Nucleus accumbens (tissue), 56 donors: Measurements from ENCODE around the gene RIMKLB.

ENCODE experiments used
- DNase-seq, 56 donors: peaks; one replicate each; lab custom pipeline; 2025; lab: John Stamatoyannopoulos, UW

RIMKLB gene, protein sequence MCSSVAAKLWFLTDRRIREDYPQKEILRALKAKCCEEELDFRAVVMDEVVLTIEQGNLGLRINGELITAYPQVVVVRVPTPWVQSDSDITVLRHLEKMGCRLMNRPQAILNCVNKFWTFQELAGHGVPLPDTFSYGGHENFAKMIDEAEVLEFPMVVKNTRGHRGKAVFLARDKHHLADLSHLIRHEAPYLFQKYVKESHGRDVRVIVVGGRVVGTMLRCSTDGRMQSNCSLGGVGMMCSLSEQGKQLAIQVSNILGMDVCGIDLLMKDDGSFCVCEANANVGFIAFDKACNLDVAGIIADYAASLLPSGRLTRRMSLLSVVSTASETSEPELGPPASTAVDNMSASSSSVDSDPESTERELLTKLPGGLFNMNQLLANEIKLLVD

DNA sequence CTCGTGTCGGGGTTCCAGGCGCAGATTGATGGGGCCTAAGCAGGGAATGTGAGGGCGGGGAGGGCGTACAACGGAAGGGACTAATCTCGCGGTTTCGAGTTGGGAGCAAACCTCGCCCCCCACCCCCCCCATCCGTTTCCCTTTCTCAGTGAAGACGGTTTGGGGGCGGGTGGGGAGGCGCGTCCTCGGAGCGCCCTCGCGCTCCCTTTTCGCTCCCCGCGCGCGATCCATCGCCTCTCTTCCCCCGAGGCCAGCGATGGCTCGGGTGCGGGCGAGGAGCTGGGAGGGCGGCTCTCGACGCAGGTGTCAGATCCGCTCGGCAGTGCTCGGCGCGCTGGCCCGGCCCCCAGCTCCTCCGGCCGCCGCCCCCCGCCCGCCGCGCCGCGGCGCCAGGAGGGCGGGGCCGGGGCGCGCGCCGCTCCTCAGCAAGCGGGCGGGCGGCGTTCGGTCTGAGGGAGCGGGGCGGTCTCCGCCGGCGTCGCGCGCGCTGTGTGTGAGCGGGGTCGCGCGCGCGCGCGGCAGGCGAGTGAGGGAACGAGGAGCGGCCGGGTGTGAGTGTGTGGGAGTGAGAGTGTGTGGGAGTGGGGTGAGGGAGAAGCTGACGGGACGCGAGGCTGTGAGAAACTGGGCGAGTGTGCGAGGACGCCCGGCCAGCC, at the start of gene RIMKLB:
RIMKLB (plus strand) TSS at position 516 of the 656 bp plus-strand sequence. CDS start 15,876 bp downstream, outside the sequence.
- peak in 54 of 56 donors; percentile 26 to 87 (median 70) for DNase-seq

DNA sequence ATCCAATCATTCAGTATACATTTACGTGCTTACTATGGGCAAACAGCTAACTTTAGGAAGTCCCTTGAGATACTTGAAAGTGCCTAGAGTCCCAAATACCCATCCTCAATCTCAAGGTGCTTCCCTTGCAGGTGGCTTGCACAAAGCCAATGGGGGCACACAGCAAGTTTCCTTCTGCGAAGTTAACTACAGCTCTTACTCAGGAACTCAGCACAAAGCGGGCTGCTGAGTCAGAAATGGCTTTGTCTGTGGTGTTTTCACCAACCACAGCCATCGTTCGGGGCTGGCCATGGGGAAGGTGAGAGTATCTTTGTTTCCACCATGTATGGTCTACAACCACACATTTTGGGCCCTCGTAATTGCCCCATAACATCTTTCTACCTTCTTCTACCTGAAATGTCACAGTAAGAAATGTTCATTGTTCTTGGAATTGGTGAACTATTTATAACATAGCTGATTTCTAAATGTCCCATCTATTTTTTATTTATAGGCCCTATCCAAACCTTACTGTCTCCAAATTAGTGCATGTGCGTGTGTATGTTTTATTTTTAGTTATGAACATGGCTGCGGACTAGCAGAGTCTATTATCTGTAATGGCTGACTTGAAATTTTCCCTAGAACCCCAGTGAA, 49.1 kb upstream of the RIMKLB start:
- DNase-seq, result no peak

DNA sequence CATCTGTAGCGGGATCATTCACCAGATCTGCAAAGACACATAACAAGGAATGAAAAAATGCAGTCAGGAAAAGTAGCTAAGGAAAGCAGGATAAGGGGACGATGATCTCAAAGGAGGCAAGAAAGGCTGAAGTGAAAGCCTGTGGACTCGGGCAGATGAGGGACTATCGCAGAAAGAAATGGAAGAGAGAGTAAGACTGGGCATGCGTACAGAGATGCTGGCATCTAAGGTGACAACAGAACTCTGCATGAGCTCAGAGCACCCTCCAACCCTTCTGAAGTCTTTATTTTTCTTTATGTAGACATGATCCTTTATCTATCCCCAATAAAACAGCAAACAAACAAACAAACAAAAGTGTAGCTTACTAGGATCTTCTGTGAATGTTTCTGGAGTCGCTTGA, 42.4 kb upstream of the RIMKLB start:
- no peak for DNase-seq

DNA sequence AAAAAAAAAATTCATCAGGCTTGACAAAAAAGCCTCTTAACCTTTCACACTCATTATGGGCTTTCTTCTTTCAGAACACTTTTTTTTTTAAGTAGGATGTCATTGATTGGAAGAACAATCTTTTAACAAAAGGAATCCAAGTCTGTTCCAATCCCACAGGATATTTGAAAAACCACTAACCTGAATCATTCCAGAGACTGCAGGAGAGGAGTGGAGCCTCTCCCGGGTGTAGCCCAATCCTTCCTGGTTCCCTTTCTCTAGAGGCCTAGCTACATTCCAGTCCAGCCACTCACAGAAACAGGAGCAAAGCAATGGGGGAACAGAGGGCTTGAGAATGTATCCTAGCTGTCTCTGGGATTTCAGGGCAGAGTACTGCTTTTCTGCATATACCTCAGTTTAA, 39.4 kb upstream of the RIMKLB start:
- no peak for DNase-seq

DNA sequence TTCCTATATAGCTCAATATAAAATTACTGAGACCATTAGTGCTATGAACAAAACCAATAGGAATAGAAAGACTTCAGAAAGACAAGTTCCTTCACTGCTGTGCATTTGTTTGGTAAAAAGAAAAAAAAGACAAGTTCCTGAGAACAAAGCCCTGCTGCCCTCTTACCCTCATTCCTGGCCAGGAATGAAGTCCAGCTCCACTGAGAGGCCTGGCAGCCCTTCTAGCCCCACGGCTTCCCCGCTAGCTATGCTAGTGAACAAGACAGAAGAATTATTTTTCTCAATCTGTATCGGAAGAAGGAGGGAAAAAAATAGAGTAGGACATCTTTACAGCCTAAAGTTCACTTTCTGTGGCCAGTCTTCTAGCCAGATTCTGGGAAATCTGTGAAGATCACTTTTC, 36.8 kb upstream of the RIMKLB start:
- peak in 12 of 56 donors; percentile 4 to 52 (median 19) for DNase-seq

DNA sequence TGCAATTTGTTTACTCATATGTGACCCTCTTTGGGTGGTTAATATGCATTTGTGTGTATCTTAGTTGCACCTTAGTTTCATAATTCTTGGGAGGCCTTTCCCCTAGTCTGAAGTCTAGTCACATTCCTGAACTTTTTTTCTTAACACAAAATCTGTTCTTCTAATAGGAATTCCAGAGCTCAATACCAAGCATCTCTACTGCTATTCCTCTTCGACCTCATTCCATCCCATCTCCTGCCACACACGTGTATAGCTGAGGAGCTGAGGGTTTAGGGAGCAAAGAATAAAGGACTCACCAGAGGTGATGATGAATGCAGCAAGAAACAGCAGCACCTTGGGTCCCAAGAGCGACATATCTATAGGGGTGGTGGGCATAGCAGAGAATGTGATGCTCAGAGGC, 36.0 kb upstream of the RIMKLB start:
- DNase-seq, result no peak

DNA sequence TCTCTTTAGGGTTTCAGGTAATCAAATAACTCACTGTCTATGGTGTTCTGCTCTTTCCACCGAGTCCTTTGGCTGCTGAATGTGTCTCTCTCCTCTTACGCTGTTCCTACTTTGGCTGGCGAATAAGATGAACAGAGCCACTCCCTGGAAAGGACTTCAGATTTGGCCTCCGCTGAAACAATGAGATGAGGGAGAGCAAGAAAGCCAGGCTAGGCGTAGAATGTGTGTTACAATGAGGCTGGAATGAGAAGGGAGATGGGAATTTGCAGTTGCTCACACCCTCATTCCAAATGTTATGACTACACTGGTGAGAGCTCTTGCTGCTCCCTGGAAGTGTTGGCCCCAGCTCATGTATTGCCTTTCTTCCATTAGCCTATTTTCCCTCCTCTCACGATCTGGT, 35.2 kb upstream of the RIMKLB start, which contains the start of gene MFAP5:
MFAP5 (minus strand) TSS at position 234 of the 400 bp plus-strand sequence. CDS start 722 bp downstream, outside the sequence.
- no peak for DNase-seq

DNA sequence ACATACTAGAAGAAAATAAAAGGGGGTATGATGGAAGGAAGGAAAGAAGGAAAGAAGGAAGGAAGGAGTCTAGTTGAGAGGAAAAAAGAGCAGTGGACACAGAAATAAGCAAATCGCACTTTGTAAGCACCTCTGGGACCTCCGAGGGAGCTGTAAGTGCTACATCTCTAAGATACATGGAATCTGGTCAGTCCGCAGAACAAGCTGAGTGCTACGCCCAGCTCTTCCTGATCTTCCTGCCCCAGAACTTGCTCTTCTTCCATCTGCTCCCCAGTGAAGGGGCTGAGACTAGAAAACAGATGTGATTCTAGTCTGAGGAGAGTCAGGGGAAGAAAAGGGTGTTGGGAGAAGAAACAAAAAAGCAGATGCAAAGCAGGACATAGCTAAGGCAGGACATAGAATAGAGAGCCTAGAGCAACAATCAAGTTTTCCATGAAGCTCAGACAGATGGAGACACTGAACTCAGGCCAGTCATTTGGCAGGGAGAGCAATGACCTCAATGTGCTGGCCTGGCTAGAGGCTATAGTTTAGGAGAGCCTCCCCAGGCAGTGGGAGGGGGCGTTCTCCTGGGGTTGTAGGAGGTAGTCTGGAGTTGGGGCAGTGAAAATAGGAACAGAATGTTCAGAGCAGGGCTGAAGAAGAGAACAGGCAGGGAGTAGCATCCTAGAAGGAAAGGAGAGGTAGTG, 33.4 kb upstream of the RIMKLB start:
- no peak for DNase-seq

DNA sequence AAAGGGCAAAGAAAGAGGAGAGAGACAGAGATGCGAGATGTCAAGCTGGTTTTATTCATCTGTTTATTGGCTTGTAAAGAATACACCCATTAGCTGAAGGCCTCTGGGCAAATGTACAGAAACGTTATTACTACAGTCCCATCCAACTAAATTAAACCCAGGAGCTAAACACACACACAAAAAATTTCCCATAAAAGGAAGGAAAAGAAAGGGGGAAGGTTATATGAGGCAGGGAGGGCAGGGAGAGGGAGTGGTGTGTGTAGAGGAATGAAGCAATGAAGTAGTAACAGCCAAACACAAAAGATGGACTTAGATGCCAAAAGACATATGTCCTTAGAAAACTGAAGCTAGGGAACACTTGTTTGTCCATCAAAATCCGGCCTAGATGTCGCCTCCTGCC, 32.0 kb upstream of the RIMKLB start:
- DNase-seq, result no peak

DNA sequence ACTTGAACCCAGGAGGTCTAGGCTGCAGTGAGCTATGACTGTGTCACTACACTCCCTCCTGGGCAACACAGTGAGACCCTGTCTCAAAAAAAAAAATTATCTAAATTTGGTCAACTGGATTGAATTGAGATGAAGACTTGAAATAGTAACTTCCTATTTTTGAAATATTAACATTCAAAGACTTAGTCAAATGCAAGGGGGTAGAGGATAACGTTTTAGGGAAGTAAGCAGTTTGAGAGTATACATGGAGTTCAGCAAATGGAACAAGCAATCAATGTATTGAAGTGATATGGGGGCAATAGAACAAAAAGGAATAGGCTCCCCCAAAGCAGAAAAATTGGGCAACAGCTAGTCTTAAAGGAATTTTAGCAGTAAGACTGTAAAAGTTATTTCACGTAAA, 30.5 kb upstream of the RIMKLB start:
- DNase-seq, result no peak

DNA sequence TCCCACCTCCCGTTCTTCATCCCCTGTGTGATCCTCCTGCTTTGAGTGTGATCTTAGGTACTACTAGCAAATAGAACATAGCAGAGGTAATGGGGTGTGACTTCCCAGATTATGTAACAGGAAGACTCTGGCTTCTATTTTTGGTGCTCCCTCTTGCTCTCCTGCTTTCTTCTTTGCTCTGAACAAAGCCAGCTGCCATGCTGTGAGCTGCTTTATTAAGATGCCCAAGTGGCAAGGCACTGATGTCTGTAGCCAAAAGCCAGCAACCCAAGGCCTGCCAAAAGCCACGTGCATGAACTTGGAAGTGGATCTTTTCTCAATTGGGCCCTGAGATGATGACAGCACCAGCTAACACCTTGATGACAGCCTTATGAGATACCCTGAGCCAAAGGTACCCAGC, 29.4 kb upstream of the RIMKLB start:
- DNase-seq, result peak in 29 of 56 donors; percentile 3 to 65 (median 26)

DNA sequence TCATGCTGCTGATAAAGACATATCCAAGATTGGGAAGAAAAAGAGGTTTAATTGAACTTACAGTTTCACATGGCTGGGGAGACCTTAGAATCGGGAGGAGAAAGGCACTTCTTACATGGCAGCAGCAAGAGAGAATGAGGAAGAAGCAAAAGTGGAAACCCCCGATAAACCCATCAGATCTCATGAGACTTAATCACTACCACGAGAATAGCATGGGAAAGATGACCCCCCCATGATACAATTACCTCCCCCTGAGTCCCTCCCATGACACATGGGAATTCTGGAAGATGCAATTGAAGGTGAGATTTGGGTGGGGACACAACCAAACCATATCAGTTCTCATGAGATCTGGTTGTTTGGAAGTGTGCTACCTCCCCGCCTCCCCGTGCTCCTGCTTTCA, 25.4 kb upstream of the RIMKLB start:
- no peak for DNase-seq

DNA sequence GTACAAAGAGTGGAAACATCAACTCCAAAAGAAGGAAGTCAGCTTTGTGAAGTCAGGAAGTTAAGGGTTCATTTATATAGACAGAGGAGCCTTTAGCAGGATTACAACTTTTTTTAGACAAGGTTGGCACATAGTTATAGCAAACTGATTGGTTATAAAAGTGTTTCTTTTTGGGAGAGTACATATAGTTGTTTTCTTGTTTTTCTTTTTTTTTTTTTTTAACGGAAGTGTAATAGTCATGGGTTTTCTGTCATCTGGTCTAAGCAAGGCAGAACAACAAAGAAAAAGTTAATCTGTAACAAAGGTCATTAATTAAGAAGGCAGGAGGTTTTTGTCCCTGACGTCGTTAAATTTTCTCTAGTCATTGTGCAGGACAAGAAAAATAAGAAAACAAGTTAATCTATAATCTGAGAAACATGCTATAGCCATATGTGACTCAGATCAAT, 22.2 kb upstream of the RIMKLB start:
- DNase-seq, result no peak

DNA sequence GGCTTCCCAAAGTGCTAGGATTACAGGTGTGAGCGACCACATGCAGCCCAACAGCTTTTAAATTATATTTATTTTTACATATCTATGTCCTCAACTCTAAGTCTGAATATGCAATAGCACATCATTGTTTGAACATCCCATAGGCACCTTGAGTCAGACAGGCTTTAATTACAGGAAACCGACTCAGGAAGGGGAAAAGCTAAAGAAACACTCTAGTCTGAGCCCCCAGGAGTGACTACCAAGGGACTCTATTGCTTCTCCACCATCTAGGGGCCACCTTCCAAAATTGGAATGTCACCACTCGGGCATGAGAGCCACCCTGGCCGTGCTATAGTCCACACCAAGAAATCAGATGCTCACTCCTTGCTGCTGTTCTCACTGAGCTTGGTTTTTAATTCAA, 21.1 kb upstream of the RIMKLB start:
- DNase-seq, result no peak

DNA sequence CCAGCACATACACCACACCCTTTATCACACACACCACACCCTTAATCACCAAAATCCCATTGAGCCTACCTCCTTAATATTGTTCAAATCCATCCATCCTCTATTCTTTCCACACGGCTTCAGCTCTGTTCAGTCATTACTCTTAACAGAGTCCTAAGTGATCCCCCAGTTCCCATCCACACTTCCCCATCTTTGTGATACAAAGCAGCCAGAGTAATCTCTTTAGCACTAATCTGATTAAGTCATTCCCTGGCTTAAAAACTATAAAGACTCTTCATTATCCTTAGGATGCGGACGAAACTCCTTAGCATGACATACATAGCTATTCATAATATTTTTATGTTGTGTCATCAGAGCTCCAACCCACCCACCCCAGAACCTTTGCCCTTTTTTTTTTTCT, 20.4 kb upstream of the RIMKLB start:
- DNase-seq, result no peak

DNA sequence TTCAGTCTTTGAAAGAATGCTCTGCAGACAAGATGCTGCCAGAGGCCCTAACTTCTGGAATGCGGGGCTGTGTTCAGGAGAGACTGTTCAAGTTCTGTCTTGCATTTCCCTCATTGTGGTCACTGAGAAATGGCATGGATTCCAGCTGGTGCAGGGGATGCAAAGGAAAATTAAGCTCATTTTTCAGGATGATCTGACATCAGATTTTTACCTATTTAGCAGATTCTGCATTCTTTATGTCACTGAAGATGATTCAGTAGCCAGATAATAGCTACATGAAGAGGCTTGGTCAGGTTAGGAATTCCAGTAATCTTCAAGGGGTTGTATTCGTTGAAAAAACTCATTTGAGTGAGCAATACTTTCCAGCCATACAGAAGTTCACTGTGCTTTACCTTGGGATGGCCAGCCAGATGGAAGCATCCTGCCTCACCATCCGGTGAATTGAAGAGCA, 19.1 kb upstream of the RIMKLB start:
- DNase-seq, result no peak

DNA sequence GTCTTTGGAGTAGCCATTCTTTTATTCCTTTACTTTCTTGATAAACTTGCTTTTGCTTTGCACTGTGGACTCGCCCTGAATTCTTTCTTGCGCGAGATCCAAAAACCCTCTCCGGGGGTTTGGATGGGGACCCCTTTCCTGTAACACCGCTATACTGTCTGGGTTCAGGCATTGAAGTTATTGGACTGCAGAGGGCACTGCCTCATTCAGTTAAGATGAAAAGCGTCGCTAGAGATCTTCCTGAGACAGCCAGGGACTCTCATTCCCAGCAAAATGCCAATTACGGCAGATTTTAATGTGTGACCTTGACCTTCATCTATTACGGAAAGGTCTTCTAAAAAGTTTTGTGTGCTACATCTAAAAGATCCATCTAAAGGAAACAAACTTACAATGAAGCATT, 17.3 kb upstream of the RIMKLB start:
- DNase-seq, result no peak

DNA sequence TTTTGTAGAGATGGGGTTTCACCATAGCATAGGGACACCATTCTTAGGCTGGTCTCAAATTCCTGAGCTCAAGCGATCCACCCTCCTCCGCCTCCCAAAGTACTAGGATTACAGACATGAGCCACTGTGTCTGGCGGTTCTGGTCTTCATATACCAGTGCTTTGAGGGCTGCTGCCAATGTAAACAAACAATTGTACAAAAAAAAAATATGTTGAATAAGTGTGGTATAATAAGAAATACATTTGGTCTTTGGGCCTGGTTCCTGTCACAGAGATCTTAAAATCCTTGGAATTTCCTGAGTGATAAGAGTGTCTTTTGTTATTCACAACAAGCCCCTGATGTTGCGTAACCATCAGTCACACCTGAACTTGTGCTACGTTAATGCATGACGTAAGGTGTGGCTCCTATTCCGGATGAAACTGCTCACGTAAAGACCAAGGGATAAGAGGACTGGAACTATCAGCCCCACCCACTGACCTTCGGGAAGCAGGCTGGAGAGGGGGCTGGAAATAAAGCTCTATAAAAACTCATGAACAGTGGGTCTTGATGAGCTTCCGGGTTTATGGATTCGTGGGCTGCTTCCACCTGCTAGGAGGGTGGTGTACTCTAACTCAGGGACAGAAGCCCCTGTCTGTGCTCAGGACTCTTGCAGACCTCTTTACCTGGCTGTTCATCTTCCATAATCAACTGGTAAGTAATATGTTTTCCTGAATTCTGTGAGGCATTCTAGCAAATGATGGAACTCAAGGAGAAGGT, 16.5 kb upstream of the RIMKLB start:
- DNase-seq, result no peak

DNA sequence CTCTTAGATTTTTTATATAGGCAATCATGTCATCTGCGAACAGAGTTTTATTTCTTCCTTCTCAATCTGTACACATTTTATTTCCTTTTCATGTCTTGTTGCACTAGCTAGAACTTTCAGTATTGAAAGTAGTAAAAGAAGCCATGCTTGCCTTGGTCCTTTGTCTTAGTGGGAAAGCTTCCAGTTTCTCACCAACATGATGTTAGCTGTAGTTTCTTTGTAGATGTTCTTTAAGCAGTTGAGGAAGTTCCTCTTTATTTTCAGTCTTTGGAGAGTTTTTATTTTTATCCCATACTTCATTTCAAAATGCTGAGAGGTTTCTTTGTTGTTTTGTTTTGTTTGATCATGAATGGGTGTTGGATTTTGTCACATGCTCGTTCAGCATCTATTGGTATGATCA, 12.7 kb upstream of the RIMKLB start:
- DNase-seq, result no peak
